Measurements from ENCODE around the gene BCAR1.

Gene BCAR1

DNA sequence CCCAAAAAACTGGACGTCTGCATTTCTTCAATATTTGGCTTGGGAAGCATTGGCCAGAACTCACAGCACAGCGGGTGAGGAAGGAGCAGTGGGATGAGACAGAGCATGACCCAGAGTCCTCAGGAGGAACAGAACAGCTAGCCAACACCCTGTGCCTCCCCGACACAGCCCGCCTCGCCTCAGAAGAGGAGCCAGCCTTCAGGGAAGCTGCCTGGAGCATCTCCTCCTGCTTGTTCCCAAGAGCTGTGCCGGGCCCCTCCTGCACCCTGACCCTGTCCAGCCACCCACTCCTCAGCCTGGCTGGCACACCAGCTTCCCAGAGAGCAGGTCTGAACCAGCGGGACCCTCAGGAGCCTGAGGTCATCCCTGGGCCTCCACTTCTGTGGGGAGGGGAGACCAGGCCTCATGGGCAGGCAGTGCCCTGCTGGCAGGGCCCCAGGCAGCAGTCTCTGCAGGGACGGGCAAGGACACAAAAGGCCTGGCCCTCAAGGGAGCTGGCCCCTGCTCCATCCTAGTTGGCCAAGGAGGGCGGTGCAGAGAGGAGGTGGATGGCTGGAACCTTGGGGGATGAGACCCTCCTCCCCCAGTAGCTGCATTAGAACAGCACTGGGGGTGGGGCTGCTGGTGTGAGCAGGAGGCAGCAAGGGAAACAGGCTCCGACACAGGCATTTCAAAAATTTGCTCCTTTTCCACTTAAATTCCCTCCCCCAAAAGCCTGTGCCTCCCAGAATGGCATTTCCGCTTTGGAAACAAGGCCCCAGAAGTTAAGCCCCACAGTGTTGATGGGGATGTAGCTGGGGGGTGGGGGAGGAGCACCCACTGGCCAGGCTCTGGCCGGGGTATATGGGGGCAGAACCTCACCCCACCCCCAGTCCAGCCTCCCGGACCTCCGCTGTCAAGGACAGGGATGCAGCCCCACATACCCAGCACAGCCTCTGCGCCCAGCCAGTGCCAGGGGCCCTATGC, 1.8 kb upstream of the BCAR1 start:
- Histone ChIP-seq H3K36me3 (ENCODE audit: insufficient read depth, low read length) (no peaks in the 10 kb centered on the region), H3K9ac (ENCODE audit: low read depth, low read length) (peak overlapping the region; percentile 44), H3K9me3 (ENCODE audit: control insufficient read depth, insufficient read depth, low read length) (no peaks in the 10 kb centered on the region), H3K4me1 (ENCODE audit: insufficient read depth, low read length) (peaks cover 66% of the 10 kb centered on the region)

DNA sequence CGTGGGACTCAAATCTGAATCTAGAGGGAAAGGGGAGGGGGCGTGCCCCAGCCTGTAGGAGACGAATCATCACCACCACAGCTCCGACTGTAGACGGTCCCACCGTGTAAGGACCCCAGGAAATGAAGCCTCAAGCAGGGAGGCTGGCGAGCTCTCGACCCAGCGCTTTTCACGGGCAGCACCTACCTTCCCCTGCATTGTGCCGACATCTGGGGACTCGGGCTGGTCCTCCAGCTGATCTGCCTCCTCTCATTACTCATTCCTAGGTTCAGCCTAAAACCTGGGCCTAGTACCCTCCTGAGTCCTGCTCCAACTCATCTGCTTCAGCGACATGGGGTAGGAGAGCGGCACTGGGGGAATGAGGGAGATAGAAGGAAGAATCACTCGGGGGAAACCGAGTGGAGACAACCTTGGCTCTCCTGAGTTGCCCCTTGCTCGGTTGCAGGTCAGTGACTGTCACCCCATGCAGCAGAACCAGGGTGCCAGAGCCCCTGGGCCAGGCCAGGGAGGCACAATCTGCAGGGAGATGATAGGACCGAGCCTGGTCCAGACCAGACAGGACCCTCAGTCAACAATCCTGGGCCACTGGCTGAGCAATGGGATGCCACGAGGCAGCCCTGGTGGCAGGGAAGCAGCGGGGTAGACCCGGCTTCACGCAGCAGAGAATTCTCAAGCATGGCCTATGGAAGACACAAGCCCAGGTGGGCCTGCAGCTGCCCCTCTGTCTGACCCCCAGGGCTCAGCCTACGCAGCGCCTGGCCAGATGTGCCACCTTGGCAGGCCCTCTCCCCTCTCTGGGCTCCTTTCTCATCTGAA, 833 bp upstream of the BCAR1 start:
- peaks cover 70% of the 10 kb centered on the region for H3K4me1 ChIP-seq (ENCODE audit: insufficient read depth, low read length)
- H3K36me3 ChIP-seq (ENCODE audit: insufficient read depth, low read length) = no peaks in the 10 kb centered on the region
- no peaks in the 10 kb centered on the region for H3K9me3 ChIP-seq (ENCODE audit: control insufficient read depth, insufficient read depth, low read length)
- H3K9ac ChIP-seq (ENCODE audit: low read depth, low read length) = peak overlapping the region; percentile 44

DNA sequence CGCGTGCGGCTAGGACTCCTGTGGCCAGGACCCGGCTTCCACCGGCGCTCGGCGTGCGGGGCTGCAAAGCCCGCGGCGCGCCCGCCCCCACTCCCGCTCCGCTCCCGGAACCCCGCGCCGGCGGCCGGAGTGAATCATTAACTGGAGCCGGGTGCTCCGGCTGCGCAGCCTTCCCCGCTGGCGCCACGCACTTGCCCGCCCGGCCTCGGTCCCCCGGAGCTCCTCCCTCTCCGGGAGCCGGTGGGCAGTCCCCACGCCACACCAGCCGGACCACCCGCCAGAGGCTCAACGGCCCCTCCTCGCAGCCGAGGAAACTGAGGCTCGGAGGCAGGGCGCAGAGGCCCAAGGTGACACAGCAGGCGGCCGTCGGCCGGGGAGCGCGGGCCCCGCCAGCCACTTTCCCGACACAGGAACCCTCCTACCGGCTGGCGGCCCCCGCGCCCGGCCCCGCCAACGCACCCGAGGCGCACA, 580 bp downstream of the BCAR1 start:
- peaks cover 71% of the 10 kb centered on the region for H3K4me1 ChIP-seq (ENCODE audit: insufficient read depth, low read length)
- H3K9me3 ChIP-seq (ENCODE audit: control insufficient read depth, insufficient read depth, low read length) = no peaks in the 10 kb centered on the region
- H3K36me3 ChIP-seq (ENCODE audit: insufficient read depth, low read length) = no peaks in the 10 kb centered on the region
- peak overlapping the region; percentile 77 for H3K9ac ChIP-seq (ENCODE audit: low read depth, low read length)

DNA sequence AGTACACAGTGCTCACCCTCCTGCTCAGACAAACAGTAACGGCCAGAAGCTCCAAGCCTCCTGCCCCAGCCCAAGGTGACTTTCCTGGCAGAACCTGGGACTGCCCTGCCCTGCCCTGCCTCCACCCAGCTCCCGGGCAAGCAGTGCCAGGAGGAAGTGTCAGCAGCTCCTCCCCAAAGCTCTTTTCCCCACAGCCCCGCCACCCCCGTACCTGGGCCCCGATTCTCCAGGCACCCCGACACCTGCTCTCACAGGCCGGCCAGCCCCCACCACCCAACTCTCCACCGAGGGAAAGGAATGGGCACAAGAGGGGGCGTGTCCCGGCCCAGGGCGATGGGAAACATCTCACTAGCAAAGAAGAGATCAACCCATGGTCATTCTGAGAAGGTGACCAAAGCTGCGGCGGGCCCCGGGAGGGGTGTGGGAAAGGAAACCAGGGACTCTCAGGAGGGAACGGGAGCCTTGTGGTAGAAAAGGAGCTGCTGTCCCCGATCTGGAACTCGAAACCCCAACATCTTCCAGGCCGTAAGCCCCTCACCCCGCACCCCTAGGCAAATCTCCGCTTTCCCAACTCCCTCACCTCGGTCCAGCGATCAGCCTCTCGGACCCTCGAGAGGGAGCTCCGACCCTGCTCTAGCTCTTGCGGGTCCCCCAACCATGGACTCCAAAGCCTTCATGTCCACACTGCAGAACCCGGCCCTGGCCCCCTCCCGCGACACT, 1.2 kb downstream of the BCAR1 start:
- Histone ChIP-seq H3K4me1 (ENCODE audit: insufficient read depth, low read length) (peaks cover 73% of the 10 kb centered on the region), H3K36me3 (ENCODE audit: insufficient read depth, low read length) (no peaks in the 10 kb centered on the region), H3K9ac (ENCODE audit: low read depth, low read length) (peak overlapping the region; percentile 77), H3K9me3 (ENCODE audit: control insufficient read depth, insufficient read depth, low read length) (no peaks in the 10 kb centered on the region)

DNA sequence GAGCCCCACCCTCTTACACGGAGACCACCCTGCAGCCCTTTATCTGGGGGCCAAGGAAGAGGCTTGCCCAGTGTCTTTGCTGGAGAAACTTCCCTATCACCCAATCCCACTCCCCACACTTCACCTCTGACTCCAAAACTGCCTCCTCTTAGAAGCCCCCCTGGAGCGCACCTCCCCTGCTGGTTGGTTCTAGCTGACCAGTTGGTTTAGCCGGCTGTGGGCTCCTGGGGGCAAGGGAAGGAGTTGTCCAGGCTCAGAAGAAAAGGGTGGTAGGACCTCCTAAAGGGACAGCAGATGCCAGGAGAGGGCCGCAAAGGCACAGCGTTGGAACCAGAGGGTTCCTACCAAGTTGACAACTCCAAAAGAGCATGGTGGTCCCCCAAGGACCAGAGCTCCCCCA, 2.0 kb downstream of the BCAR1 start:
- Histone ChIP-seq H3K9ac (ENCODE audit: low read depth, low read length) (peak overlapping the region; percentile 77; the same call in 1 of the 2 replicates), H3K4me1 (ENCODE audit: insufficient read depth, low read length) (peaks cover 70% of the 10 kb centered on the region), H3K36me3 (ENCODE audit: insufficient read depth, low read length) (no peaks in the 10 kb centered on the region), H3K9me3 (ENCODE audit: control insufficient read depth, insufficient read depth, low read length) (no peaks in the 10 kb centered on the region)

DNA sequence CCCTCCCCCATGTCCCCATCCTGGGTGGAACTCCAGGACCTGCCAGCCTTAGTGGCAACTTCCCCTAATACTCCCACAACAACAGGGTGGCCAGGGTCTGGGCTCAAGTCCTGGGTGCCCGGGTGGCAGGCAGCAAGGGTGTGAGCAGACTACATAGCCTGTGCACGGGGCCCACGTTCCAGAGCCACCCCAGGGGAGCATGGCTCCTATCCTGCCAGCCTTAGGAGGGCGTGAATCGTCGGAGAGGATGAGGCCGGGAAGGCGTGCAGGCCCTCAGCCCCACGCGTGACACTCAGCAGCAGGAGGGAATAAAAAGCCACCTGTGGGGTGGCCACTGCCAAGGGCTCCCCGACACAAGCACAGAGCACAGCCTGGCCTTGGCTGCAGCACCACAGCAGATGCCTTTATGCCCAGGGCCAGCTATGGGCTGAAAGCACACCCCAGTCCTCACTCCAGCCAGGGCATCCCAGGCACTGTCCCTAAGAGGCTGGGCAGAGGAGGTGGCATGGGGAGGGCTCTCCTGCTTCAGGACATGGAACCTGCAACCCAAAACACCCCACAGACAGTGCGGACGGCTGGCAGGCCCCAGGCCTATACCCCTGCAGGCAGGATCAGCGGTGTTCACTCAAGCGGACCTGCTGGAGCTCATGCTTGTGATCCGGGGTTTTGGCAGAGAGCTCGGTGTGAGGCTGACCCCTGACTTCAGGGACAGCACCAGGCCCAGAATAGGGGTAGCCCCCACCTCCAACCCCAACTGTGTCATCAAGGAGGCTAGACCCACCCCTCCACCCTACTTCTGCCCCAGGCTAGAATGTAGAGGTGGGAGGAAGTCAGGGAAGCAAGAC, 2.7 kb downstream of the BCAR1 start:
- peaks cover 72% of the 10 kb centered on the region for H3K4me1 ChIP-seq (ENCODE audit: insufficient read depth, low read length)

DNA sequence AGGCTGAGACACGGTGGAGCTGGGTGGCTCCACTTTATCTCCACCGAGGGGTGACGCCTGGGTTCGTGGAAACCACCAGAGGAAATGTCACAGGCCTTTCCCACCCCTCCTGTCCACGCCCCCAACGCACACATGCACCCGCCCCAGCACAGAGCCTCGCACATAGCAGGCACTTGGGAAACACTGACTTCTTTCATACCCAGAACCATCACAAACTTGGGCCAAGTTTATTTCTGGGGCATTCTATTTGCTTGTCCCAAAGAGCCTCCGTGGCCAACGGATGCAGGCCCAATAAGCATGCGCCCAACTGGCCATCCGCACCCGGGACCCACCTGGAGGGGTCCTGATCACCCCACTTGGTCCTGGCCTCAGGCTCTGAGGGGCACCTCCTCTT, 3.3 kb downstream of the BCAR1 start:
- Histone ChIP-seq H3K4me1 (ENCODE audit: insufficient read depth, low read length) (peaks cover 73% of the 10 kb centered on the region), H3K9me3 (ENCODE audit: control insufficient read depth, insufficient read depth, low read length) (no peaks in the 10 kb centered on the region), H3K36me3 (ENCODE audit: insufficient read depth, low read length) (peaks cover 2% of the 10 kb centered on the region), H3K9ac (ENCODE audit: low read depth, low read length) (no peak overlapping the region)

More for the DNA sequence above, 2.7 kb downstream of the BCAR1 start:
- Histone ChIP-seq H3K9ac (ENCODE audit: low read depth, low read length) (peak overlapping the region; percentile 77; the same call in 1 of the 2 replicates), H3K36me3 (ENCODE audit: insufficient read depth, low read length) (no peaks in the 10 kb centered on the region; the same call in 1 of the 2 replicates), H3K9me3 (ENCODE audit: control insufficient read depth, insufficient read depth, low read length) (no peaks in the 10 kb centered on the region)

DNA sequence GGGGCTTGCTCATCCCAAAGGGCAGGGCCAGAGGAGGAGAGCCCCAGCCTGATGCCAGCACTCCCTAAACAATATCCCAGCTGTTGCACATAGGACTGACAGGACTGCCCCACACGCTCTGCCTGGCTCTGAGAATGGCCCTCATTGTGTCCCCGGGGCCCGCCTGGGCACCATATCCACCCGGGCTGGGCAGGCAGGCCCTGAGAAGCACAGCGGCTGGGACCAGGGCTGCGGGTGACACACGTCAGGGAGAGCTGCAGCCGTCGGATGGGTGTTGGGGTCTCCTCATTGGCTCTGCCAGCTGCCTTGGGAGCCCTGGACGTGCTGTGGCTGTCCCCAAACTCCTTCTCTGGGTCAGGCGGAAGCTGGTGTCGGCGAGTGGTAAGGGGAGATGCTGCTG, 4.2 kb downstream of the BCAR1 start:
- Histone ChIP-seq H3K9me3 (ENCODE audit: control insufficient read depth, insufficient read depth, low read length) (no peaks in the 10 kb centered on the region), H3K36me3 (ENCODE audit: insufficient read depth, low read length) (peaks cover 6% of the 10 kb centered on the region), H3K4me1 (ENCODE audit: insufficient read depth, low read length) (peaks cover 64% of the 10 kb centered on the region; the same call in 1 of the 2 replicates), H3K9ac (ENCODE audit: low read depth, low read length) (no peak overlapping the region)

DNA sequence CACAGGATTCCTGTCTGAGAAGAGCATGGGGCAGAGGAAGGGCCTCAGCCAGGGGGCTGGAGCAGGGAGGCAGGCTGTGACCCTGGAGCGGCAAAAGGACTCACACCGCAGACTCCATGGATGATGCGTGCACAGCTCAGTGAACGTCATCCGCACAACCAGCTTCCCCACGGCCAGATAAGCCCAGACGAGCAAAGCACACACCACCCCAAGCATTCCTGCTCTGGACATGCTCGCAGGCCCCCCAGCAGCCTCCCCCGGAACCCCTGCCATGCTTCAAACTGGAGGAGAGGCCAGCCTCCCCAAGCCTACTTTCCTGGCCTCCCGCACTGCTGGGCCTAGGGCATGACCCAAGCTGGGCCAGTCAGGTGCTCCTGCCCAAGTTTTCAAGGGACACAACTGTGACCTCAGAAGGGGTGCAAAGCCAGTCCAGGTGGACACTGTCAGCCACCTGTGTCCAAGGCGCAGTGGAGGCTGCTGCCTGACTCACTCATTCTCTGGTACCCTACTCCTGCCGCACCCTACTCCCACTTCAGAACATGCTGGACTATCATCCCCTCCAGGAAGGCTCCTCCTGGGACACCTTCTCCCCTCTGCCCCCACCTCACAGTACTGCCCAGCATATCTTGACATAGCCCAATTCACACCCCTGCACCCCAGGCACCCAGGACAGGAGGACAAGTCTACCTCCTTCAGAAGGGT, 4.8 kb downstream of the BCAR1 start:
- H3K9ac ChIP-seq (ENCODE audit: low read depth, low read length) = no peak overlapping the region
- H3K9me3 ChIP-seq (ENCODE audit: control insufficient read depth, insufficient read depth, low read length) = no peaks in the 10 kb centered on the region
- H3K36me3 ChIP-seq (ENCODE audit: insufficient read depth, low read length) = peaks cover 6% of the 10 kb centered on the region
- peaks cover 60% of the 10 kb centered on the region; the same call in 1 of the 2 replicates for H3K4me1 ChIP-seq (ENCODE audit: insufficient read depth, low read length)

DNA sequence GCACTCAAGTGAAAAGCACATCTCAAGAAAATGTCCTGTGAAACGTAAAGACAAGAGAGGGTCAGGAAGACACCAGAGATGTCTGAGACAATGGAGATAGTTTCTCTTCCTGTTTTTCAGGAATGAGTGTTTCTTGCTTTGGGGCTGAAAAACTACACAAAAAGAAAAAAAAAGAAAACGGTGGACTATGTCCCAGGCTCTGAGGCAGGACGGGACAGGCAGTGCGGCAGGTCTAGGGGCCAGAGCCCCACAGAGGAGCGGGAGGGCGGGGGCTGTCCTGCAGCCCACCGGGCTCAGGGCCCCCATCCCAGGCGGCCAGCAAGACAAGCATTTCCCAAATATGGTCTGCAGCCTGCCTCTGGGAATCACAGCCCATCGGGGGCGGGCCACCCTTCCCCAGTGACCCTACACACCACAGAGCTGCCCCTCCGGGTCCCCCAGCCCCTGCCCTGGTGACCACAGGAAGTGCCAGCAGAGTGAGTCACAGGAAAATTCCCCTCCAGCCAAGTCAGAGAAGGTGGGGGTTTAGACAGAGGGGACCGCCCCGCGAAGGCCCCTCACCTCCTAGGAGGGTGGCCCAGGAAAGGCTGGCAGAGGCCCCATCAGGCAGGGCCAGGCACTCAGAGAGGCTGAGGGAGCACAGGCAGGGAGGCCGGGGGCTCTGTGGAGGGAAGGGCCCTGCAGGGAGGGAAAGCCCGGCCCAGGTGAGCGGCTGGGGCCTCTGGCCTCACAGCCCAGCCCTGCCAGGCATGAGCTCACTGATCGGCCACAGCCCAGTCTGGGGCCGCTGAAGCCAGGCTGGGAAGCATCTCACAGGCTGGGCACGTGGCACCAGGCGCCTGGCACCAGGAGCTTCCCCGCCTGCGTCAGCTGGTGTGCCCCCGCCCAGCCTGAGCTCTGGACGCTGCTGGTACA, 6.3 kb downstream of the BCAR1 start:
- Histone ChIP-seq H3K4me1 (ENCODE audit: insufficient read depth, low read length) (peaks cover 65% of the 10 kb centered on the region; the same call in 1 of the 2 replicates), H3K9ac (ENCODE audit: low read depth, low read length) (peak overlapping the region; percentile 28), H3K36me3 (ENCODE audit: insufficient read depth, low read length) (peaks cover 11% of the 10 kb centered on the region), H3K9me3 (ENCODE audit: control insufficient read depth, insufficient read depth, low read length) (no peaks in the 10 kb centered on the region)

DNA sequence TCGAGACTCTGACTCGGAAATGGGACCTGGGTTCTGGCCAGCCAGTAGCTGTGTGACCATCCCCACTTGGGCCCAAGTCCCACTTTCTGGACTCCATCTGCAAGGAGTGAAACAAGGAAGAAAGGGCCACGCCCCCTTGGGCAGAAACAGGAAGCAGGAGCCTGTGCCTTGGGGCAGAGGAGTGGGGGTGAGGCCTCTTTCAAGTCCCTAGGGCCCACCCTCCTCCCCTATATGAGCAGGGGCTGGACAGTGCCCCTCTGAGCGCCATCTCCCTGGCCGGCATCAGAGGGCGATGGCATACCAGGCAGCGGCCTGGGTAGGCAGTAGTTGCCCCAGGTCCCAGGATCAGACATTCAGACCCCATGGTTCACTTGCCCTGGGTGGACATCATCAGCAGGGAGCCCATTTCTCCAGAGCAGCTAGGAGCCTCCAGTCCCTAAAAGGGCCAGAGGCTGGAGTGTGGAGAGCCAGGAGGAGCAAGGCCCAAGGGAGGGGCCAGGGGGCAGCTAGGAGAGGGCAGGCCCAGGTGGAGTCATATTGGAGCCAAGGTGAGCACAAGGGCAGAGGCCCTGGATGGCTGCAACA, 7.1 kb downstream of the BCAR1 start:
- peaks cover 11% of the 10 kb centered on the region for H3K36me3 ChIP-seq (ENCODE audit: insufficient read depth, low read length)
- H3K9ac ChIP-seq (ENCODE audit: low read depth, low read length) = no peak overlapping the region; the same call in 1 of the 2 replicates
- peaks cover 62% of the 10 kb centered on the region; the same call in 1 of the 2 replicates for H3K4me1 ChIP-seq (ENCODE audit: insufficient read depth, low read length)
- H3K9me3 ChIP-seq (ENCODE audit: control insufficient read depth, insufficient read depth, low read length) = no peaks in the 10 kb centered on the region

All from ES-I3 (cell line).